ENCODE results near the gene ZNF774.

DNA sequence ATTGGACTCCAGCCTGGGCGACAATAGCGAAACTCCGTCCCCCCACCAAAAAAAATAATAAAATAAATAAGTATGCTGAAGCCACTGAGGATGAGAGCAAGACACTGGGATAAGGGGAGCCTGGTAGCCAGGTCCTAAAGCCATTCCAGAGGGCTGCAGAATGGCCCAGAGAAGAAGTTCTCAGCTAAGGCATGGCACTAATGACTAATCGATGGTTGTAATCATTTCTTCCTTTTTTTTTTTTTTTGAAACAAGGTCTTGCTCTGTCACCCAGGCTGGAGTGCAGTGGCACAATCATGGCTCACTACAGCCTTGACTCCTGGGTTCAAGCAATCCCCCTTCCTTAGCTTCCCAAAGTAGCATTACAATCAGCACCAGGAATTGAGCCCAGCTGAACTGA is 25.6 kb upstream of the ZNF774 start:
- TF ChIP-seq SP2 (IDR thresholded peaks at IDR 0.05; ENCODE audit: low read length), result no peak
- TF ChIP-seq, protein P1, sequence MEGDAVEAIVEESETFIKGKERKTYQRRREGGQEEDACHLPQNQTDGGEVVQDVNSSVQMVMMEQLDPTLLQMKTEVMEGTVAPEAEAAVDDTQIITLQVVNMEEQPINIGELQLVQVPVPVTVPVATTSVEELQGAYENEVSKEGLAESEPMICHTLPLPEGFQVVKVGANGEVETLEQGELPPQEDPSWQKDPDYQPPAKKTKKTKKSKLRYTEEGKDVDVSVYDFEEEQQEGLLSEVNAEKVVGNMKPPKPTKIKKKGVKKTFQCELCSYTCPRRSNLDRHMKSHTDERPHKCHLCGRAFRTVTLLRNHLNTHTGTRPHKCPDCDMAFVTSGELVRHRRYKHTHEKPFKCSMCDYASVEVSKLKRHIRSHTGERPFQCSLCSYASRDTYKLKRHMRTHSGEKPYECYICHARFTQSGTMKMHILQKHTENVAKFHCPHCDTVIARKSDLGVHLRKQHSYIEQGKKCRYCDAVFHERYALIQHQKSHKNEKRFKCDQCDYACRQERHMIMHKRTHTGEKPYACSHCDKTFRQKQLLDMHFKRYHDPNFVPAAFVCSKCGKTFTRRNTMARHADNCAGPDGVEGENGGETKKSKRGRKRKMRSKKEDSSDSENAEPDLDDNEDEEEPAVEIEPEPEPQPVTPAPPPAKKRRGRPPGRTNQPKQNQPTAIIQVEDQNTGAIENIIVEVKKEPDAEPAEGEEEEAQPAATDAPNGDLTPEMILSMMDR (IDR thresholded peaks at IDR 0.05; ENCODE audit: control extremely low read depth in 1 of 3, insufficient read depth in 1 of 3, low read depth in 1 of 3, low read length in 3 of 3), result no peak
- TF ChIP-seq, protein P2, sequence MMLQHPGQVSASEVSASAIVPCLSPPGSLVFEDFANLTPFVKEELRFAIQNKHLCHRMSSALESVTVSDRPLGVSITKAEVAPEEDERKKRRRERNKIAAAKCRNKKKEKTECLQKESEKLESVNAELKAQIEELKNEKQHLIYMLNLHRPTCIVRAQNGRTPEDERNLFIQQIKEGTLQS (IDR thresholded peaks at IDR 0.05; ENCODE audit: insufficient read depth, low read depth, low read length), result no peak

Data from H1 (cell line).